Neutrophil (primary cell): Measurements from ENCODE around the gene GARIN6.

ENCODE experiments used
- H3K27ac ChIP-seq: fragments of 200-600 bp; sonication (generic); 2 replicates; pipeline ENCODE4 v1.5.1; 2016; ENCODE audit warnings: mild to moderate bottlenecking, moderate library complexity
- H3K27me3 ChIP-seq: fragments of 200-600 bp; sonication (generic); 2 replicates; pipeline ENCODE4 v1.6.0; 2016; ENCODE audit warnings: mild to moderate bottlenecking
- H3K36me3 ChIP-seq: fragments of 200-600 bp; sonication (generic); 2 replicates; pipeline ENCODE4 v1.5.1; 2017
- H3K4me1 ChIP-seq, 2 experiments: fragments of 200-600 bp in 1 of 2; sonication (generic) in 1 of 2; 1 replicate in 1 of 2; 2 replicates in 1 of 2; pipeline versions ENCODE4 v1.5.1 to v1.6.1; 2013 to 2016; ENCODE audit warnings: low read depth in 1 of 2, low read length in 1 of 2, mild to moderate bottlenecking in 1 of 2, moderate library complexity in 1 of 2; ENCODE audit not compliant: control insufficient read depth in 1 of 2, insufficient read depth in 1 of 2
- H3K4me3 ChIP-seq, 2 experiments: fragments of 200-600 bp in 1 of 2; sonication (generic) in 1 of 2; 1 replicate in 1 of 2; 2 replicates in 1 of 2; pipeline ENCODE4 v1.5.1; 2013 to 2016; ENCODE audit warnings: low read depth in 1 of 2, low read length in 1 of 2, mild to moderate bottlenecking in 1 of 2, moderate library complexity in 1 of 2
- H3K9me3 ChIP-seq: fragments of 200-600 bp; sonication (generic); 2 replicates; pipeline ENCODE4 v1.5.1; 2016
- TF ChIP-seq, protein P1 (sequence below): fragments of 200-600 bp; sonication (generic); IDR thresholded peaks from 2 replicates; pipeline ENCODE4 v1.5.1; 2016; ENCODE audit warnings: antibody characterized with exemption

GARIN6 gene

DNA sequence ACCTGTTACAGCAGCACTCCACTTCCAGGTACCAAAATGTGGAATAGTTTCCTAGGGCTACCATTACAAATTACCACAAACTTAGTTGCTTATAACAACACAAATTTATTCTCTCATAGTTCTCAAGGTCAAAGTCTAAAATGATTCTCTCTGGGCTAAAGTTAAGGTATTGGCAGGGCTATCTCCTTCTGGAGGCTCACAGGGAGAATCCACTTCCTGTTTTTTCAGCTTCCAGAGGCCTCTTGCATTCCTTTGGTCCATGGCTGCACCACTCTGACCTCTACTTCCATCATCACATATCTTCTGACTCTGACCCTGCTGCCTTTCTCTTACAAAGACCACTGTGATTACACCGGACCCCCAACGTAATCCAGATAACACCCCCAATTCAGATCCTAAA is 2.9 kb upstream of the GARIN6 start:
- no peak overlapping the region for H3K4me3 ChIP-seq
- no peak overlapping the region for H3K27ac ChIP-seq
- H3K27me3 ChIP-seq = no peaks in the 10 kb centered on the region
- TF ChIP-seq, protein P1, sequence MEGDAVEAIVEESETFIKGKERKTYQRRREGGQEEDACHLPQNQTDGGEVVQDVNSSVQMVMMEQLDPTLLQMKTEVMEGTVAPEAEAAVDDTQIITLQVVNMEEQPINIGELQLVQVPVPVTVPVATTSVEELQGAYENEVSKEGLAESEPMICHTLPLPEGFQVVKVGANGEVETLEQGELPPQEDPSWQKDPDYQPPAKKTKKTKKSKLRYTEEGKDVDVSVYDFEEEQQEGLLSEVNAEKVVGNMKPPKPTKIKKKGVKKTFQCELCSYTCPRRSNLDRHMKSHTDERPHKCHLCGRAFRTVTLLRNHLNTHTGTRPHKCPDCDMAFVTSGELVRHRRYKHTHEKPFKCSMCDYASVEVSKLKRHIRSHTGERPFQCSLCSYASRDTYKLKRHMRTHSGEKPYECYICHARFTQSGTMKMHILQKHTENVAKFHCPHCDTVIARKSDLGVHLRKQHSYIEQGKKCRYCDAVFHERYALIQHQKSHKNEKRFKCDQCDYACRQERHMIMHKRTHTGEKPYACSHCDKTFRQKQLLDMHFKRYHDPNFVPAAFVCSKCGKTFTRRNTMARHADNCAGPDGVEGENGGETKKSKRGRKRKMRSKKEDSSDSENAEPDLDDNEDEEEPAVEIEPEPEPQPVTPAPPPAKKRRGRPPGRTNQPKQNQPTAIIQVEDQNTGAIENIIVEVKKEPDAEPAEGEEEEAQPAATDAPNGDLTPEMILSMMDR = no peak
- no peaks in the 10 kb centered on the region for H3K4me1 ChIP-seq
- no peaks in the 10 kb centered on the region for H3K36me3 ChIP-seq
- no peaks in the 10 kb centered on the region for H3K9me3 ChIP-seq

DNA sequence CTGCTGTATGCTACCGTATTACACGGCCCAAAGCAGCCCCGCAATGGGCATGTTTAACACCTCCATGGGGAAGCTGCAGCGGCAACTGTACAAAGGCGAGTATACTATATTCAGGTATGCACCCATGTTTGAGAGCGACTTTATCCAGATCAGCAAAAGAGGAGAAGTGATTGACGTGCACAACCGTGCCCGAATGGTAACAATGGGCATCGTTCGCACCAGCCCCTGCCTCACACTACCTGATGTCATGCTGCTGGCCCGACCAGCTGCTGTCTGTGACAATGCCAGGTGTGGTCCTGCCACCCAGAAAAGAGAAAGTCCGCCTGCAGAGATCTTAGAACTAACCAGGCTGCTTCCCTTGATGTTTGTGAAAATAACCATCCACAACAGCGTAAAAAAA is 630 bp downstream of the GARIN6 start:
- Histone ChIP-seq H3K27me3 (no peaks in the 10 kb centered on the region), H3K27ac (no peak overlapping the region), H3K9me3 (no peaks in the 10 kb centered on the region), H3K4me1 (no peaks in the 10 kb centered on the region), H3K4me3 (no peak overlapping the region), H3K36me3 (no peaks in the 10 kb centered on the region)
- TF ChIP-seq, protein P1 = no peak

DNA sequence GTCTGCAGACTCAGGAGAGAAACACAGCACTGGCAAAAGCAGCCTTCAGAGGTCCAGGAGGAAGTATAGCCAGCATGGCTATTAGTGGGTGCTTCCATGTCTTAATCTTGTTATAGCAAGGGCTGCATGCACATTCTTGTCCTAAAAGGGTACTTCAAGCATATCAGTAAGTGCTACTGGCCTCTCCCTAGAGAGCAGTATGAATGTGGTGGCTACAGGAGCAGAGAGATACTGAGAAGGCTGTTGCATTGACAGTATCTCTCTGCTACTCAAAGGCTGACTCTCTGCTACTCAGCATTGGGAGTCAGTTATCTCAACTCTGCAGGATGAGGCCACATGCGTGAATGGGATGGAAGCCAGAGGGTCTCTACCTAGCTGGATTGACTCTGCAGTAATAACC is 2.0 kb downstream of the GARIN6 start:
- H3K4me1 ChIP-seq = no peaks in the 10 kb centered on the region
- H3K27me3 ChIP-seq = no peaks in the 10 kb centered on the region
- no peak overlapping the region for H3K27ac ChIP-seq
- H3K9me3 ChIP-seq = no peaks in the 10 kb centered on the region
- no peak overlapping the region for H3K4me3 ChIP-seq
- TF ChIP-seq, protein P1 = no peak
- no peaks in the 10 kb centered on the region for H3K36me3 ChIP-seq

DNA sequence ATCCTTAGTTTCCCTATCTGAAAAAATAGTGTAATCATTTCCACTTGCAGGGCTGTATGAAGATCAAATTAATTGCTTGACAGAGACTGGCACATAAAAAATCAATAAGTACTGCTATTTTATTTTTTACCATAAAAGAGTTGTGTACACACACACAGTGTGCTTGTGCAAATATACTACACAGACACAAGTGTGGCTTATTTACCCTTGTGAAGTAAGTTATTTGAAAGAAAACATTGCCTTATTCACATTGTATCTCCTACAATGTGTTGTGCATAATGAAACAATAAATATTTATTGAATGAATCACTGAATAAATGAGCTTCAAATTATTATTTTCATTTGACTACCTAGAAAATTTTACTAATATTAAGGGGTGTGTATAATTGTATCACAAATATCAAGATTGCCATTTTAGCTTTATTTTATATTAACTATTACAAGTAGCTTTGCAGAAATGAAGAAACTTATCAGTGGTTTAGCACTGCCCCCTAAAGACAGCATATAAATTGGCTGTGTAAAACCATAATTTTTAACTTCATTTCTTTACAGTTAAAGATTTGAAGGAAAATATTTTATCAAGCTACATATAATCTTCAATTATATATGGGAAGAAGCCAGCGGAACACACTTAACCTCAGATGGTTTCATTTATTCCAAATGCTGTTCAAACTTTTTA is 11.3 kb downstream of the GARIN6 start:
- TF ChIP-seq, protein P1 = no peak
- Histone ChIP-seq H3K4me3 (no peak overlapping the region), H3K4me1 (no peaks in the 10 kb centered on the region), H3K36me3 (no peaks in the 10 kb centered on the region), H3K9me3 (no peaks in the 10 kb centered on the region), H3K27me3 (no peaks in the 10 kb centered on the region), H3K27ac (no peak overlapping the region)

DNA sequence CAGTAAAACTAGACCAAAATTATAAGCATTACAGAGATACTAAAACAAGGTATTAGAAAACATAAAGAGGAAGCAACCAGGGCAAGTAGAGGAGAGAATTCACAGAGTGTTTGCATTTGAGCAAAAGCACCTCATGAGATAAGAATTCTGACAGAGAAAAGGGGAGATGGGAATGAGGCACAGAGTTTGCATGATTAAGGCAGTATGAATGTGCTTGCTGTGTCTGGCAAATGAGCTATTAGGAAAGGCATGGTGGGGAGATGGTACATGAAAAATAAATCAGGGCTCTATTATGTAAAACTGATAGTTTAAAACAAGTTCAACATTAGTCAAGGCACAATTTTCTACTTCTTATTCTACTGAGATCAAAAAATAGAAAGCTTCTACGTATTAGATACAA is 23.1 kb downstream of the GARIN6 start:
- Histone ChIP-seq H3K36me3 (no peaks in the 10 kb centered on the region), H3K4me1 (no peaks in the 10 kb centered on the region), H3K27me3 (no peaks in the 10 kb centered on the region), H3K4me3 (no peak overlapping the region), H3K9me3 (no peaks in the 10 kb centered on the region), H3K27ac (no peak overlapping the region)
- TF ChIP-seq, protein P1 = no peak

DNA sequence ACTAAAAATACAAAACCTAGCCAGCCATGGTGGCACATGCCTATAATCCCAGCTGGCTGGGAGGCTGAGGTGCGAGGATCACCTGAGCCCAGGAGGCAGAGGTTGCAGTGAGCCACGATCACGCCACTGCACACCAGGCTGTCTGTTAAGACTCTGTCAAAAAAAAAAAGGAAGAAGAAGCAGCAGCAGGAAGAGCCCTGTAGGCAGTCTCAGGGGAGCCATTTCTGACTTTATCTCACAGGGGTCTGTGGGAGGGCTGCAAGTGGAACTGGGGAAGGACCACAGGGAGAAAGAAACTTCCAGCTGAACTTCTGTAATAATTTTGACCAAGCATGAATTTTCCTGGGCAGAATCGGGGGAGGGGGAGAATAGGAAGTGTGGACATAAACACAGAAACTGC is 32.7 kb downstream of the GARIN6 start:
- Histone ChIP-seq H3K27me3 (no peaks in the 10 kb centered on the region), H3K4me3 (no peak overlapping the region), H3K4me1 (no peaks in the 10 kb centered on the region), H3K9me3 (no peaks in the 10 kb centered on the region), H3K27ac (no peak overlapping the region), H3K36me3 (no peaks in the 10 kb centered on the region)
- TF ChIP-seq, protein P1 = no peak
